IPS-NIHi11 (cell line): Measurements from ENCODE around the gene ERC1.

ENCODE experiments used
- DNase-seq: peaks from one replicate; pipeline ENCODE4 v3.0.0; 2012; ENCODE audit warnings: mixed read lengths, low spot score

The ERC1 gene

GRCh38 chr12:1357171-1357570 is 366.1 kb downstream of the ERC1 start:
- DNase-seq, result no peak

GRCh38 chr12:1357711-1358110 is 366.7 kb downstream of the ERC1 start:
- no peak for DNase-seq

- DNase-seq, result no peak
Observed at GRCh38 chr12:1360441-1361210, 369.6 kb downstream of the ERC1 start.

GRCh38 chr12:1362143-1362662 is 371.2 kb downstream of the ERC1 start:
- DNase-seq, result no peak

- no peak for DNase-seq
Observed at GRCh38 chr12:1365703-1366102, 374.7 kb downstream of the ERC1 start.

- DNase-seq, result no peak
Observed at GRCh38 chr12:1367331-1368291, 376.6 kb downstream of the ERC1 start.

- DNase-seq, result no peak
Observed at GRCh38 chr12:1369460-1369859, 378.4 kb downstream of the ERC1 start.

GRCh38 chr12:1369938-1370500 is 379.0 kb downstream of the ERC1 start:
- DNase-seq, result no peak

- DNase-seq, result no peak
Observed at GRCh38 chr12:1373901-1374735, 383.1 kb downstream of the ERC1 start.

- DNase-seq, result no peak
Observed at GRCh38 chr12:1375323-1375722, 384.3 kb downstream of the ERC1 start.

GRCh38 chr12:1377117-1377516 is 386.1 kb downstream of the ERC1 start:
- no peak for DNase-seq

- DNase-seq, result no peak
Observed at GRCh38 chr12:1377681-1378080, 386.7 kb downstream of the ERC1 start.

GRCh38 chr12:1380171-1380851 is 389.3 kb downstream of the ERC1 start:
- DNase-seq, result no peak

- no peak for DNase-seq
Observed at GRCh38 chr12:1382151-1382550, 391.1 kb downstream of the ERC1 start.

GRCh38 chr12:1382826-1383225 is 391.8 kb downstream of the ERC1 start:
- DNase-seq, result no peak

- no peak for DNase-seq
Observed at GRCh38 chr12:1383758-1384157, 392.7 kb downstream of the ERC1 start.

GRCh38 chr12:1384910-1385309 is 393.9 kb downstream of the ERC1 start:
- no peak for DNase-seq

GRCh38 chr12:1391722-1392121 is 400.7 kb downstream of the ERC1 start:
- peak; percentile 34 for DNase-seq

GRCh38 chr12:1395421-1395955 is 404.5 kb downstream of the ERC1 start:
- DNase-seq, result no peak

GRCh38 chr12:1398673-1399072 is 407.6 kb downstream of the ERC1 start:
- no peak for DNase-seq

- DNase-seq, result no peak
Observed at GRCh38 chr12:1401891-1402290, 410.9 kb downstream of the ERC1 start.
